RWPE2 (cell line): ENCODE results near the gene UGT1A9.

Experiments
- ATAC-seq: fragments of 200-7000 bp; cut with Tn5 transposase; 3 replicates; pipeline ENCODE4 v1.9.1; 2021; ENCODE audit warnings: low read depth
- DNase-seq: peaks from one replicate; pipeline ENCODE4 v3.0.0-alpha.2; 2020; ENCODE audit warnings: low spot score
- H3K27ac ChIP-seq: fragments of 450-650 bp; 2 replicates; pipeline ENCODE4 v1.5.1; 2017; ENCODE audit warnings: mild to moderate bottlenecking; ENCODE audit not compliant: poor library complexity, severe bottlenecking
- H3K27me3 ChIP-seq: fragments of 250-450 bp; sonication (Bioruptor Pico); 2 replicates; pipeline ENCODE4 v1.5.1; 2021; ENCODE audit warnings: mild to moderate bottlenecking, moderate library complexity; ENCODE audit not compliant: insufficient read depth, poor library complexity, severe bottlenecking
- H3K36me3 ChIP-seq: fragments of 250-450 bp; sonication (Bioruptor Pico); 2 replicates; pipeline ENCODE4 v1.5.1; 2020; ENCODE audit warnings: low read depth, mild to moderate bottlenecking, moderate library complexity
- H3K4me1 ChIP-seq: fragments of 250-450 bp; sonication (Bioruptor Pico); 2 replicates; pipeline ENCODE4 v1.5.1; 2021; ENCODE audit warnings: mild to moderate bottlenecking, moderate library complexity; ENCODE audit not compliant: insufficient read depth, poor library complexity, severe bottlenecking
- H3K4me3 ChIP-seq: fragments of 250-450 bp; sonication (Bioruptor Pico); 2 replicates; pipeline ENCODE4 v1.5.1; 2021; ENCODE audit warnings: mild to moderate bottlenecking, moderate library complexity; ENCODE audit not compliant: severe bottlenecking
- H3K9me3 ChIP-seq: fragments of 250-450 bp; sonication (Bioruptor Pico); 2 replicates; pipeline ENCODE4 v1.5.1; 2021; ENCODE audit warnings: mild to moderate bottlenecking, moderate library complexity; ENCODE audit not compliant: severe bottlenecking
- TF ChIP-seq, protein P1 (sequence below): fragments of 450-650 bp; IDR thresholded peaks from one replicate; pipeline ENCODE4 v1.5.1; 2017; ENCODE audit warnings: mild to moderate bottlenecking, moderate library complexity; ENCODE audit not compliant: poor library complexity, severe bottlenecking

The UGT1A9 gene

DNA sequence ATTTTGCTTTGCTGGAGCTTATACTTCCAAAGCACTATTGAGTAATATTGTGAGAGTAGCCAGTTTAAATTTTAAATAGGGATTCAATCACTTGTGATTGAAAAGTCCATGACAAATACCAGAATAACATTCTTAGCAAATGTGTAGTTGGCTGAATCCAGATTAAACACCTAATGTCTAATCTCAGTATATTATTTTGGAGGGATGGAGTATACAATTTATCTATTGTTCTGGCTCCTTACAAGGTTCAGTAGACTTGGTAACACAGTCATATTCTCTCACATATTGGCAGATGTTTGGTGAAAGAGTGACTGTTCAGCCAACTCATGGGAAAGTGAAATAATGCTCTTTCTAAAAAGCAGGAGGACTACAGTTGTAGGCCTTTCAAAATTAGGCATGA lies 2.2 kb downstream of the UGT1A9 start:
- Histone ChIP-seq H3K27me3 (no peaks in the 10 kb centered on the region), H3K36me3 (no peaks in the 10 kb centered on the region), H3K4me3 (no peak overlapping the region), H3K9me3 (no peaks in the 10 kb centered on the region), H3K4me1 (no peaks in the 10 kb centered on the region), H3K27ac (no peak overlapping the region)
- ATAC-seq (no peak), DNase-seq (no peak)
- TF ChIP-seq, protein P1, sequence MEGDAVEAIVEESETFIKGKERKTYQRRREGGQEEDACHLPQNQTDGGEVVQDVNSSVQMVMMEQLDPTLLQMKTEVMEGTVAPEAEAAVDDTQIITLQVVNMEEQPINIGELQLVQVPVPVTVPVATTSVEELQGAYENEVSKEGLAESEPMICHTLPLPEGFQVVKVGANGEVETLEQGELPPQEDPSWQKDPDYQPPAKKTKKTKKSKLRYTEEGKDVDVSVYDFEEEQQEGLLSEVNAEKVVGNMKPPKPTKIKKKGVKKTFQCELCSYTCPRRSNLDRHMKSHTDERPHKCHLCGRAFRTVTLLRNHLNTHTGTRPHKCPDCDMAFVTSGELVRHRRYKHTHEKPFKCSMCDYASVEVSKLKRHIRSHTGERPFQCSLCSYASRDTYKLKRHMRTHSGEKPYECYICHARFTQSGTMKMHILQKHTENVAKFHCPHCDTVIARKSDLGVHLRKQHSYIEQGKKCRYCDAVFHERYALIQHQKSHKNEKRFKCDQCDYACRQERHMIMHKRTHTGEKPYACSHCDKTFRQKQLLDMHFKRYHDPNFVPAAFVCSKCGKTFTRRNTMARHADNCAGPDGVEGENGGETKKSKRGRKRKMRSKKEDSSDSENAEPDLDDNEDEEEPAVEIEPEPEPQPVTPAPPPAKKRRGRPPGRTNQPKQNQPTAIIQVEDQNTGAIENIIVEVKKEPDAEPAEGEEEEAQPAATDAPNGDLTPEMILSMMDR = no peak

- no peak overlapping the region for H3K4me3 ChIP-seq
- H3K9me3 ChIP-seq = no peaks in the 10 kb centered on the region
- no peaks in the 10 kb centered on the region for H3K36me3 ChIP-seq
- ATAC-seq (no peak), DNase-seq (no peak)
- no peaks in the 10 kb centered on the region for H3K4me1 ChIP-seq
- no peaks in the 10 kb centered on the region for H3K27me3 ChIP-seq
- no peak overlapping the region for H3K27ac ChIP-seq
- TF ChIP-seq, protein P1 = no peak
Observed at GRCh38 chr2:233674314-233674713, 2.6 kb downstream of the UGT1A9 start.

GRCh38 chr2:233674995-233675394 lies 3.3 kb downstream of the UGT1A9 start:
- no peaks in the 10 kb centered on the region for H3K9me3 ChIP-seq
- DNase-seq = no peak
- TF ChIP-seq, protein P1 = no peak
- H3K36me3 ChIP-seq = no peaks in the 10 kb centered on the region
- no peak overlapping the region for H3K4me3 ChIP-seq
- no peak overlapping the region for H3K27ac ChIP-seq
- ATAC-seq = no peak
- no peaks in the 10 kb centered on the region for H3K27me3 ChIP-seq
- H3K4me1 ChIP-seq = no peaks in the 10 kb centered on the region

- H3K27me3 ChIP-seq = no peaks in the 10 kb centered on the region
- TF ChIP-seq, protein P1 = no peak
- H3K4me3 ChIP-seq = no peak overlapping the region
- no peaks in the 10 kb centered on the region for H3K36me3 ChIP-seq
- H3K4me1 ChIP-seq = no peaks in the 10 kb centered on the region
- H3K9me3 ChIP-seq = no peaks in the 10 kb centered on the region
- no peak for ATAC-seq
- no peak for DNase-seq
- no peak overlapping the region for H3K27ac ChIP-seq
Observed at GRCh38 chr2:233676046-233676445, 4.3 kb downstream of the UGT1A9 start.

DNA sequence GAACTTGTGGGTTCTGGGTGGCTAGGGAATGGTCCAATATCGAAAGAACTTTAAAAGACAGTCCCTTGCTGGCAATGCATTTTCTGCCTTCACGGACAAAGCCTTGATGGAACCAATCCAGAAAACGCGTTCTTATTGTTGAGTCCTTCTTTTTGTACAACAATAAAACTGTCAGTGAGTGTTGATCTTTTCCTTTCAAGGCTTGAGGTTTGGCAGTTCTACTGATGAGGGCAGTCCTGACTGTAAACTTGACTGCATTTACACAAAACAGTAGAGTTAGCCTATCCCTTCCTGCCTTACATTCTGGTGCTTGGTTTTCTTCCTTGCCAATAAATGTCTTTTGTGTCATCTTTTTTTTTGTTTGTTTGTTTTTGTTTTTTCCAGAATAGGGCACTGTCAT lies 7.5 kb downstream of the UGT1A9 start:
- DNase-seq (no peak), ATAC-seq (no peak)

More for the DNA sequence above, 7.5 kb downstream of the UGT1A9 start:
- Histone ChIP-seq H3K27ac (no peak overlapping the region), H3K36me3 (no peaks in the 10 kb centered on the region), H3K4me1 (no peaks in the 10 kb centered on the region), H3K27me3 (no peaks in the 10 kb centered on the region), H3K9me3 (no peaks in the 10 kb centered on the region), H3K4me3 (no peak overlapping the region)
- TF ChIP-seq, protein P1 = no peak
